ENCODE data around the gene TPRX2. TPM values are rescaled to one million over a fixed set of nuclear protein-coding genes. Genes with fewer than 3 reads are reported as not detected.

TPRX2 gene
- total and polyA plus RNA-seq, 2 of the 8 experiments (the other 6 are each of a cell fraction or from before 2014, with no cell fraction given), result not detected

- TF ChIP-seq CTCF (IDR thresholded peaks at IDR 0.05; ENCODE audit: control extremely low read depth in 1 of 3, insufficient read depth in 1 of 3, low read depth in 1 of 3, low read length in 3 of 3), result no peak
- no peak for TF ChIP-seq HDAC2 (IDR thresholded peaks at IDR 0.05; ENCODE audit: borderline replicate concordance in 1 of 2, low read depth in 2 of 2, low read length in 2 of 2)
Measured at GRCh38 chr19:47891923-47892666, 33.1 kb downstream of the TPRX2 start (continued).

Data from H1 (cell line).